AG04449 (cell line): ENCODE measurements around the gene FER1L5.

ENCODE experiments used
- CTCF ChIA-PET: fragments of 350-600 bp; formaldehyde crosslinking; extraction: SDS; loops from one replicate; lab custom pipeline; 2021; ENCODE audit warnings: antibody characterized with exemption; lab: Yijun Ruan, JAX
- POLR2A ChIA-PET: fragments of 400-600, 350-600 bp; formaldehyde crosslinking; extraction: SDS; loops from one replicate; lab custom pipeline; 2020; ENCODE audit warnings: antibody characterized with exemption, inconsistent platforms; lab: Yijun Ruan, JAX
- DNase-seq: peaks from one replicate; pipeline ENCODE4 v3.0.0-alpha.2; 2010; ENCODE audit warnings: low read depth, low spot score
- H3K4me3 ChIP-seq: 2 replicates; pipeline ENCODE4 v1.5.1; 2011; ENCODE audit warnings: low read depth, mild to moderate bottlenecking, control low read depth, low read length
- TF ChIP-seq, protein P1 (sequence below): IDR thresholded peaks from one replicate; pipeline ENCODE4 v1.5.1; 2011; ENCODE audit warnings: mild to moderate bottlenecking, moderate library complexity, low read length, control low read depth, inconsistent platforms; ENCODE audit not compliant: insufficient read depth; ENCODE audit errors: missing control alignments

The FER1L5 gene

DNA sequence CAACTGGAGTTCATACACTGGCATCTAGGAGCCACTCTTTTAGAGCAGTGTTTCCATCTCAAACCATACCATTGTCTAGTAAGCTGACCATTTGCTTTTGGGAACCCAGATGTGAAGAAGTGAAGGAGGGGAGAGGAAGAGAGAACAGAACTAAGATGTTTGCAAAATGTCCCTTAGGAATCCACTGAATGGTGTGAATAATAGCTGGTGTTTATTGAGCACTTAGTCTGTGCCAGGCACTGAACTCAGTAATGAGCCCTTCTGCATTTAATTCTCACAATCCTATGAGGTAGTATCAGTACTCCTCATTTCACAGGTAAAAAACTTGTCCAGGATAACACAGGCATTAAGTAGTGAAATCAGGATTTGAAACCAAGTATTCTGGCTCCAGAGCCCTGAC, 73.8 kb downstream of the FER1L5 start:
- CTCF ChIA-PET: interaction anchor here (0.6 kb wide), 1 partner anchor 99 kb away, joined by 3 read pairs; no protein-coding TSS in a partner anchor
- TF ChIP-seq, protein P1, sequence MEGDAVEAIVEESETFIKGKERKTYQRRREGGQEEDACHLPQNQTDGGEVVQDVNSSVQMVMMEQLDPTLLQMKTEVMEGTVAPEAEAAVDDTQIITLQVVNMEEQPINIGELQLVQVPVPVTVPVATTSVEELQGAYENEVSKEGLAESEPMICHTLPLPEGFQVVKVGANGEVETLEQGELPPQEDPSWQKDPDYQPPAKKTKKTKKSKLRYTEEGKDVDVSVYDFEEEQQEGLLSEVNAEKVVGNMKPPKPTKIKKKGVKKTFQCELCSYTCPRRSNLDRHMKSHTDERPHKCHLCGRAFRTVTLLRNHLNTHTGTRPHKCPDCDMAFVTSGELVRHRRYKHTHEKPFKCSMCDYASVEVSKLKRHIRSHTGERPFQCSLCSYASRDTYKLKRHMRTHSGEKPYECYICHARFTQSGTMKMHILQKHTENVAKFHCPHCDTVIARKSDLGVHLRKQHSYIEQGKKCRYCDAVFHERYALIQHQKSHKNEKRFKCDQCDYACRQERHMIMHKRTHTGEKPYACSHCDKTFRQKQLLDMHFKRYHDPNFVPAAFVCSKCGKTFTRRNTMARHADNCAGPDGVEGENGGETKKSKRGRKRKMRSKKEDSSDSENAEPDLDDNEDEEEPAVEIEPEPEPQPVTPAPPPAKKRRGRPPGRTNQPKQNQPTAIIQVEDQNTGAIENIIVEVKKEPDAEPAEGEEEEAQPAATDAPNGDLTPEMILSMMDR: no peak
- no peak for DNase-seq
- POLR2A ChIA-PET: no interaction called here
- H3K4me3 ChIP-seq: no peak overlapping the region

DNA sequence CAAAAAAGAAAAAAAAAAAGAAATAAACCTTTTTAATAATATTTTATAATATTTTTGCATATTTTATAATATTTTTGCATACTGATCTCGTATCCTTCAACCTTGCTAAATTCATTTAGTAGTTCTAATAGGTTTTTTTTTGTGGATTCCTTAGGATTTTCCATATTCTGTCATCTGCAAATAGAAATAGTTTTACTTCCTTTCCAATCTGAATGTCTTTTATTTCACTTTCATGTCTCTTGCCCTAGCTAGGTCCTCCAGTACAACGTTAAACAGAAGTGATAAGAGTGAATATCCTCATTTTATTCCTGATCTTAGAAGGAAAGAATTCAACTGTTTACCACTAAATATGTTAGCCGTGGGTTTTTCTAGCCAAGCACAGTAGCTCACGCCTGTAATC, 83.6 kb downstream of the FER1L5 start:
- no peak for DNase-seq
- ChIA-PET CTCF (no interaction called here), POLR2A (no interaction called here)
- H3K4me3 ChIP-seq: no peak overlapping the region
- TF ChIP-seq, protein P1: no peak

DNA sequence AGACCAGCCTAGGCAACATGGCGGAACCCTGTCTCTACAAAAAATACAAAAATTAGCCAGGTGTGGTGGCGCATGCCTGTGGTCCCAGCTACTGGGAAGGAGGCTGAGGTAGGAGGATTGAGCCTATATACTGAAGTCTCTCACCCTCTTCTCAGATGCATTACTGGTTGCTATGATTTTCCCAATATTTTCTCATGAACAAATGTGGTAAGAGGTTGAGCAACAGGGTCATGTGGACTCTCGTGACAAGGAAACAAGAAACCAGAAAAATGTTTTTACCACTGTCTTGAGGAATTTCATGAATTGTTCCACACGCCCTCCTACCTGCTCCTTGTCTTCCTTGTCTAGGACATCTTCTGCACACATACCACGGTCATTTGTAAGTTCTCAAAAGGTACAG, 84.9 kb downstream of the FER1L5 start:
- ChIA-PET CTCF (no interaction called here), POLR2A (no interaction called here)
- DNase-seq: no peak
- TF ChIP-seq, protein P1: no peak
- no peak overlapping the region for H3K4me3 ChIP-seq

DNA sequence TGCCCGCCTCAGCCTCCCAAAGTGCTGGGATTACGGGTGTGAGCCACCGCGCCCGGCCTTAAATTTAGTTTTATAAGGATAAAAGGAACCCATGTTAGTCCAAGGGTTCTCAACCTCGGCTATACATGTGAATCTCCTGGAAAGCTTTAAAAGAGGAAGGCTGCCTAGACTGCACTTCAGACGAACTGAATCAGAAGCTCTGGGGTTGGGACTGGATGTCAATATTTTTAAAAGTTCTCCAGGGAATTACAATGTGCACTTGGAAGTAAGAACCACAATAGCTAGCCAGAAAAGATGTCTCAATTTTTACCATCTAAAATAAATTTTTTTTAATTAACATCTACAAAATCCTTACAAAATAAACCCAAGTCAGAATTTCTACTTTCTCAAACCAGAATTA, 87.2 kb downstream of the FER1L5 start:
- CTCF ChIA-PET: interaction anchor here (1.0 kb wide), 1 partner anchor 30 kb away, joined by 3 read pairs; no protein-coding TSS in a partner anchor
- TF ChIP-seq, protein P1: no peak
- no peak for DNase-seq
- POLR2A ChIA-PET: no interaction called here
- no peak overlapping the region for H3K4me3 ChIP-seq

DNA sequence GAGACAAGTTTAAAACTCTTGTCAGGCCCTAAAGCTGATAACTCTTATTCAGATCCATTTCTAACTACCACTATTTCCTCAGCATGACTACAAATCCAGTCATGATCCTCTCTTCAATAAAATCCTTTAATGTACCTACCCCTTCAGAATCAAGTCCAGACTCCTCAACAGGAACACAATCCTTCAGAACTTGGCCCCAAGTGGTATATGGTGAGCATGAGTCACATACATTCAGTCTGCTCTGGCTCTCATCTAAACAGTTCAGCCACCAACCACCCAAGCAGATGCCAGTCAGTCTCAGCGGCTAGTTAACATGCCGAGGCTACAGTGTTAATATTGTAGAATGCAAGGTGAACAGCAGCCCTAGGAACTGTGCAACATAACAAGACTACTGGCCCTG, 87.6 kb downstream of the FER1L5 start:
- DNase-seq: no peak
- TF ChIP-seq, protein P1: no peak
- ChIA-PET POLR2A (no interaction called here), CTCF (no interaction called here)
- no peak overlapping the region for H3K4me3 ChIP-seq

DNA sequence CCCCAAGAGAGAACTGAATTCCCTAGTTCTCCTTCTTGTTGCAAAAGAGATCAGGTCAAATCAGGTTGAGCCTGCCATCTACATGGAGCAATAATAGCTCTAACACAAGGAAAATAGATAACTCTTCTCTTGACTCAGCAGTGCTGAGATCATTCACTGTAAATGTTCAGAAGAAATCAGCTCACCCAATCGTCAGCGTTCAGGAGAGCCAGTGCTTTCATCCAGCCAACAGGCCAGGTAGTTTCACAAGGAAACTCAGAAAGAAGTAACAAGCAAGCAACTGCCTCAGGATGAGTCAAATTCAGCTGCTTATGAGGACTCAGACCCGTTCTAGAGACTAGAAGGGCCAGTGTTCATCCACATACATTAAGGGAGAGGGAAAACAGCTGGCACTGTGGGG, 91.4 kb downstream of the FER1L5 start:
- CTCF ChIA-PET: no interaction called here
- TF ChIP-seq, protein P1: no peak
- no peak overlapping the region for H3K4me3 ChIP-seq
- POLR2A ChIA-PET: no interaction called here
- no peak for DNase-seq
